H1 (cell line): ENCODE data around the gene ADIPOR2. TPM values are rescaled to one million over a fixed set of nuclear protein-coding genes. Genes with fewer than 3 reads are reported as not detected.
A peak's percentile ranks its signal among the peaks of the same experiment; 100 is the strongest.

Experiments used
- CTCF ChIA-PET: fragments of 300-600 bp; sonication (Branson Sonifier 250); formaldehyde crosslinking; loops from one replicate; lab custom pipeline; 2021; ENCODE audit not compliant: partially characterized antibody; lab: Charles Lee
- POLR2A ChIA-PET: fragments of 300-600 bp; sonication (Branson Sonifier 250); formaldehyde crosslinking; loops from one replicate; lab custom pipeline; 2021; ENCODE audit warnings: inconsistent platforms; ENCODE audit not compliant: partially characterized antibody; lab: Charles Lee
- DNase-seq, 2 experiments: peaks; one replicate each; pipeline versions ENCODE4 v3.0.0 to v3.0.0-alpha.2; 2010 to 2022; ENCODE audit warnings: low spot score in 2 of 2, low read depth in 1 of 2, mixed read lengths in 1 of 2
- FAIRE-seq: peaks from 2 replicates; lab custom pipeline; 2011; peaks lifted over from hg19 to GRCh38; lab: Jason Lieb, UNC
- H2AFZ ChIP-seq: 2 replicates; pipeline ENCODE4 v1.8.1; 2012; ENCODE audit warnings: low read length, inconsistent platforms
- H2AK5ac ChIP-seq: 2 replicates; pipeline ENCODE4 v1.6.1; 2013; ENCODE audit warnings: low read depth, low read length
- H2BK120ac ChIP-seq: replicated peaks from 2 replicates; pipeline ENCODE3; 2013; ENCODE audit warnings: low read depth, low read length, inconsistent platforms
- H2BK12ac ChIP-seq: 2 replicates; pipeline ENCODE4 v1.6.1; 2013; ENCODE audit warnings: low read depth, low read length
- H2BK15ac ChIP-seq: 2 replicates; pipeline ENCODE4 v1.6.1; 2013; ENCODE audit warnings: low read length
- H2BK20ac ChIP-seq: 2 replicates; pipeline ENCODE4 v1.6.1; 2013; ENCODE audit warnings: low read length
- H2BK5ac ChIP-seq: 2 replicates; pipeline ENCODE4 v1.6.1; 2013; ENCODE audit warnings: low read depth, low read length
- H3K14ac ChIP-seq: 2 replicates; pipeline ENCODE4 v1.6.1; 2013; ENCODE audit warnings: inconsistent platforms; ENCODE audit not compliant: insufficient read length
- H3K18ac ChIP-seq: 2 replicates; pipeline ENCODE4 v1.6.1; 2013; ENCODE audit warnings: low read length; ENCODE audit errors: extremely low read depth
- H3K23ac ChIP-seq: 2 replicates; pipeline ENCODE4 v1.6.1; 2013; ENCODE audit warnings: inconsistent platforms; ENCODE audit not compliant: insufficient read length
- H3K23me2 ChIP-seq: 2 replicates; pipeline ENCODE4 v1.6.1; 2013; ENCODE audit warnings: low read depth, low read length
- H3K27ac ChIP-seq: 2 replicates; pipeline ENCODE4 v1.6.1; 2011; ENCODE audit warnings: low read depth, low read length, inconsistent platforms
- H3K27me3 ChIP-seq, 4 experiments: replicated peaks in 1 of 4; 1 replicate in 1 of 4; 2 replicates in 3 of 4; pipeline versions ENCODE4 v1.6.1 to v1.8.1; 2011 to 2013; ENCODE audit warnings: low read length in 3 of 4, mild to moderate bottlenecking in 3 of 4, inconsistent platforms in 2 of 4, mixed read lengths in 2 of 4, moderate library complexity in 1 of 4; ENCODE audit not compliant: control insufficient read depth in 3 of 4, insufficient read depth in 3 of 4; ENCODE audit errors: extremely low read depth in 1 of 4
- H3K36me3 ChIP-seq, 4 experiments: 2 replicates each; pipeline versions ENCODE4 v1.6.1 to v1.8.1; 2011 to 2013; ENCODE audit warnings: mild to moderate bottlenecking in 4 of 4, low read length in 3 of 4, moderate library complexity in 2 of 4, control low read depth in 1 of 4, inconsistent platforms in 1 of 4; ENCODE audit not compliant: insufficient read depth in 4 of 4, control insufficient read depth in 2 of 4
- H3K4ac ChIP-seq: replicated peaks from 2 replicates; pipeline ENCODE3; 2013; ENCODE audit warnings: low read length, low read depth, mixed read lengths, inconsistent platforms; ENCODE audit not compliant: insufficient read length
- H3K4me1 ChIP-seq, 4 experiments: replicated peaks in 1 of 4; 1 replicate in 1 of 4; 2 replicates in 3 of 4; pipeline versions ENCODE4 v1.6.1 to v1.8.1; 2011 to 2013; ENCODE audit warnings: low read length in 3 of 4, inconsistent platforms in 2 of 4, mixed read lengths in 1 of 4; ENCODE audit not compliant: insufficient read depth in 4 of 4, control insufficient read depth in 3 of 4
- H3K4me2 ChIP-seq, 2 experiments: 2 replicates each; pipeline versions ENCODE4 v1.6.1 to v1.8.1; 2011 to 2013; ENCODE audit warnings: low read depth in 2 of 2, low read length in 2 of 2, control low read depth in 1 of 2, inconsistent platforms in 1 of 2, mild to moderate bottlenecking in 1 of 2; ENCODE audit not compliant: insufficient read depth in 1 of 2
- H3K4me3 ChIP-seq, 4 experiments: fragments of 200-600, 300-600 bp in 1 of 4; sonication (generic), shearing (Covaris generic), sonication (Bioruptor Twin) in 1 of 4; 2 replicates each; pipeline versions ENCODE4 v1.5.1 to v1.8.1; 2011 to 2016; ENCODE audit warnings: low read length in 4 of 4, low read depth in 3 of 4, control low read depth in 2 of 4, inconsistent platforms in 2 of 4, mild to moderate bottlenecking in 2 of 4, mixed read lengths in 1 of 4, moderate library complexity in 1 of 4; ENCODE audit not compliant: insufficient read depth in 2 of 4; ENCODE audit errors: extremely low read depth in 1 of 4
- H3K56ac ChIP-seq: replicated peaks from 2 replicates; pipeline ENCODE3; 2013; ENCODE audit warnings: low read depth, mild to moderate bottlenecking, mixed read lengths, low read length, inconsistent platforms; ENCODE audit not compliant: insufficient read length
- H3K79me1 ChIP-seq: 2 replicates; pipeline ENCODE4 v1.6.1; 2013; ENCODE audit warnings: low read depth, low read length, control low read depth
- H3K79me2 ChIP-seq, 2 experiments: 2 replicates each; pipeline versions ENCODE4 v1.6.1 to v1.8.1; 2012 to 2013; ENCODE audit warnings: low read length in 2 of 2, mild to moderate bottlenecking in 2 of 2, inconsistent platforms in 1 of 2; ENCODE audit not compliant: insufficient read depth in 2 of 2, control insufficient read depth in 1 of 2
- H3K9ac ChIP-seq, 4 experiments: replicated peaks in 1 of 4; 1 replicate in 1 of 4; 2 replicates in 3 of 4; pipeline versions ENCODE4 v1.6.1 to v1.8.1; 2011 to 2013; ENCODE audit warnings: low read depth in 3 of 4, low read length in 3 of 4, control low read depth in 2 of 4, mild to moderate bottlenecking in 2 of 4, moderate library complexity in 2 of 4, inconsistent platforms in 1 of 4; ENCODE audit errors: extremely low read depth in 1 of 4
- H3K9me3 ChIP-seq, 2 experiments: 2 replicates each; pipeline versions ENCODE4 v1.6.1 to v1.8.1; 2012 to 2013; ENCODE audit warnings: mild to moderate bottlenecking in 2 of 2, moderate library complexity in 2 of 2, control low read depth in 1 of 2, inconsistent platforms in 1 of 2, low read depth in 1 of 2, low read length in 1 of 2, mixed read lengths in 1 of 2; ENCODE audit not compliant: insufficient read depth in 2 of 2
- H4K20me1 ChIP-seq, 2 experiments: replicated peaks in 1 of 2; 2 replicates each; pipeline versions ENCODE3 to v1.8.1; 2011 to 2013; ENCODE audit warnings: inconsistent platforms in 2 of 2, low read length in 2 of 2, mild to moderate bottlenecking in 1 of 2; ENCODE audit not compliant: insufficient read depth in 2 of 2, control insufficient read depth in 1 of 2
- H4K5ac ChIP-seq: 2 replicates; pipeline ENCODE4 v1.6.1; 2013; ENCODE audit warnings: low read length, low read depth, mixed read lengths, inconsistent platforms; ENCODE audit not compliant: insufficient read length
- H4K8ac ChIP-seq: 2 replicates; pipeline ENCODE4 v1.8.0; 2013; ENCODE audit warnings: mild to moderate bottlenecking, moderate library complexity, low read length, inconsistent platforms; ENCODE audit not compliant: insufficient read depth; ENCODE audit errors: extremely low read depth
- H4K91ac ChIP-seq: replicated peaks from 2 replicates; pipeline ENCODE3; 2013; ENCODE audit warnings: low read length, mixed read lengths, inconsistent platforms; ENCODE audit not compliant: insufficient read length
- BACH1 ChIP-seq: IDR thresholded peaks from 2 replicates; pipeline ENCODE4 v1.6.1; 2012; ENCODE audit warnings: low read length, improper control_type of control experiment
- EGR1 ChIP-seq: IDR thresholded peaks from 2 replicates; pipeline ENCODE4 v1.6.1; 2011; ENCODE audit warnings: low read depth, low read length, borderline replicate concordance
- RAD21 ChIP-seq, 2 experiments: IDR thresholded peaks in 1 of 2; conservative IDR thresholded peaks in 1 of 2; 2 replicates each; pipeline ENCODE4 v1.6.1; 2011; ENCODE audit warnings: low read depth in 2 of 2, low read length in 2 of 2, improper control_type of control experiment in 1 of 2, inconsistent platforms in 1 of 2, mild to moderate bottlenecking in 1 of 2, moderate library complexity in 1 of 2
- RBBP5 ChIP-seq: IDR thresholded peaks from 2 replicates; pipeline ENCODE4 v1.7.1; 2012; ENCODE audit warnings: low read depth, mild to moderate bottlenecking, inconsistent platforms, low read length, moderate library complexity, borderline replicate concordance
- SAP30 ChIP-seq: fragments of 300-600 bp; sonication (generic); IDR thresholded peaks from 2 replicates; pipeline ENCODE4 v1.7.1; 2012; ENCODE audit warnings: low read length, moderate library complexity, mild to moderate bottlenecking, inconsistent platforms; ENCODE audit not compliant: insufficient read depth, insufficient replicate concordance
- SRF ChIP-seq: IDR thresholded peaks from 2 replicates; pipeline ENCODE4 v1.6.1; 2011; ENCODE audit warnings: mild to moderate bottlenecking, low read depth, low read length, moderate library complexity
- SUZ12 ChIP-seq: fragments of 200-600 bp; sonication (generic); IDR thresholded peaks from 2 replicates; pipeline ENCODE4 v1.6.1; 2012; ENCODE audit warnings: mild to moderate bottlenecking, inconsistent platforms, low read length, moderate library complexity, mixed read lengths
- WGBS, 2 experiments: shearing (Covaris generic) in 1 of 2; methylation state at CpG; one replicate each; pipeline versions ENCODE4 v1.1.6 to v1.1.7; 2013 to 2015; ENCODE audit warnings: low lambda C conversion rate in 2 of 2, mixed read lengths in 2 of 2, inconsistent platforms in 1 of 2, low coverage in 1 of 2, missing lambda C conversion rate in 1 of 2; ENCODE audit not compliant: insufficient replicate concordance in 2 of 2, insufficient coverage in 1 of 2, insufficient read length in 1 of 2; ENCODE audit errors: extremely low coverage in 1 of 2, missing lambda C conversion rate in 1 of 2; 5-methylcytosine and 5-hydroxymethylcytosine counted together
- polyA plus RNA-seq, 7 experiments: library from polyadenylated mRNA; depleted of rRNA in 3 of 7; stranded (reverse) in 5 of 7; unstranded in 2 of 7; fragments of >200 nt in 5 of 7; fragments of 200-250 nt in 2 of 7; gene quantifications; 1 replicate in 5 of 7; 2 replicates in 1 of 7; 4 replicates in 1 of 7; pipeline versions ENCODE4 v1.2.1 to v1.2.3, GENCODE V29; 2011 to 2013; ENCODE audit warnings: missing spikeins in 2 of 7, mixed read lengths in 2 of 7
- total RNA-seq: library from RNA; stranded (reverse); fragmentation: NEBNext Ultra II Directional; extraction: Animal tissue kit (Norgen Biotek cat#: 25700); gene quantifications from 2 replicates; pipeline ENCODE4 v1.2.1, GENCODE V29; 2021

Gene ADIPOR2
- total and polyA plus RNA-seq, 2 of the 8 experiments (the other 6 are each of a cell fraction or from before 2014, with no cell fraction given), result 17.5 to 50.8 TPM

DNA sequence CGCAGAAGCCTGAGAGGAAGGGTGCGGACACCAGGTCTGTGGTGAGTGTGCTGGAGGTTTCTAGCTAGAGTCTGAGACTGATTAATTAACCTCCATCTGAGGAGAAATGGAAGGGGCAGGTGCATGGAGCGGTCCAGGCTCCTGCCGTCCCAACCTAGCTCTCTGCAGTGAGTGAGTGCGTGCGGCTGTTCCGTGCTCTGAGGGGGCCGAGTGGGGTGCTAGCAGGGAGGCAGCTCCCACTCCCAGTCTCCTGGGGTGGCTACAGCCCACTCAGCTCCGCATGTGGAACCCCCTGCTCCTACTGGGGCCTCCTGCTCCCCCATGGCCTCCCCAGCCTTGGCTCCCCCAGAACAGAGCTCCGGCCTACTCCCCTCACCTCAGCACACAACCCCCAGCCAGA, 132.4 kb downstream of the ADIPOR2 start:
- 88% methylated on average over 10 of the region's 10 CpGs; no CpG with 5 or more reads in 1 of the 2 experiments for whole genome bisulfite sequencing, 2 experiments
- Histone ChIP-seq H3K27ac (no peak overlapping the region), H4K5ac (no peak overlapping the region), H3K23ac (no peak overlapping the region), H3K4ac (no peak overlapping the region), H3K23me2 (no peaks in the 10 kb centered on the region; the same call in 1 of the 2 replicates), H3K79me1 (no peaks in the 10 kb centered on the region), H2BK5ac (no peak overlapping the region), H4K20me1 (peaks cover 0 to 2% of the 10 kb centered on the region in 2 experiments), H3K9ac (no peak overlapping the region), H2BK12ac (no peak overlapping the region), H3K4me3 (no peak overlapping the region), H3K9me3 (no peaks in the 10 kb centered on the region), H3K4me1 (peaks cover 0 to 21% (median 9%) of the 10 kb centered on the region in 4 experiments; a peak in 5 of 7 replicates), H3K79me2 (no peaks in the 10 kb centered on the region), H2AK5ac (no peak overlapping the region), H4K91ac (no peak overlapping the region), H3K36me3 (no peaks in the 10 kb centered on the region), H4K8ac (0 out of 2 replicates have a peak overlapping the region, but pooled peaks have one; percentile 0), H2BK15ac (no peak overlapping the region), H3K4me2 (no peak overlapping the region), H3K27me3 (peaks cover 9 to 34% (median 32%) of the 10 kb centered on the region in 4 experiments), H2BK120ac (no peak overlapping the region), H3K18ac (no peak overlapping the region), H3K56ac (no peak overlapping the region), H2AFZ (no peak overlapping the region), H2BK20ac (no peak overlapping the region), H3K14ac (no peak overlapping the region)
- FAIRE-seq (no peak), DNase-seq (no peak)
- ChIA-PET POLR2A (no interaction called here), CTCF (interaction anchor here (1.0 to 2.1 kb wide), 8 partner anchors 11 to 170 kb away, joined by 3 to 9 read pairs (median 4); no protein-coding TSS in a partner anchor)
- TF ChIP-seq RAD21 (IDR thresholded peaks at IDR 0.05 in 1 of 2, conservative IDR thresholded peaks at IDR 0.05 in 1 of 2; ENCODE audit: low read depth in 2 of 2, low read length in 2 of 2) (no peak), RBBP5 (no peak), SUZ12 (no peak), SRF (no peak), EGR1 (no peak), SAP30 (no peak), BACH1 (no peak)
